Psoas muscle (tissue), 8 donors: ENCODE measurements around the gene PFKFB2. TPM values are rescaled to one million over a fixed set of nuclear protein-coding genes. Genes with fewer than 3 reads are reported as not detected.

Experiments
- ATAC-seq, 4 donors: fragments of 200-7000 bp; cut with Tn5 transposase; one replicate each; pipeline ENCODE4 v1.9.1; 2020; ENCODE audit warnings: moderate library complexity in 3 of 4, mild to moderate bottlenecking in 2 of 4
- DNase-seq, 2 donors: peaks; one replicate each; pipeline ENCODE4 v3.0.0-alpha.2; 2020
- H3K27ac ChIP-seq: fragments of 200-600 bp; one replicate; pipeline ENCODE4 v1.8.0; 2022
- H3K27me3 ChIP-seq, 3 donors: fragments of 200-600 bp in 1 of 3; one replicate each; pipeline versions ENCODE4 v1.6.1 to v1.8.0; 2013 to 2022; ENCODE audit warnings: low read length in 2 of 3, mild to moderate bottlenecking in 2 of 3, moderate library complexity in 1 of 3; ENCODE audit not compliant: insufficient read depth in 3 of 3
- H3K36me3 ChIP-seq, 2 donors: fragments of 200-600 bp in 1 of 2; one replicate each; pipeline versions ENCODE4 v1.6.1 to v1.8.0; 2013 to 2022; ENCODE audit warnings: low read depth in 1 of 2, mild to moderate bottlenecking in 1 of 2, moderate library complexity in 1 of 2; ENCODE audit not compliant: insufficient read depth in 1 of 2
- H3K4me1 ChIP-seq: fragments of 200-600 bp; one replicate; pipeline ENCODE4 v1.8.0; 2022
- H3K4me3 ChIP-seq: fragments of 200-600 bp; one replicate; pipeline ENCODE4 v1.8.0; 2022; ENCODE audit warnings: mild to moderate bottlenecking
- H3K9me3 ChIP-seq: fragments of 200-600 bp; one replicate; pipeline ENCODE4 v1.8.0; 2022
- WGBS, 3 donors: extraction: QIAGEN DNeasy Blood & Tissue Kit; methylation state at CpG; one replicate each; pipeline versions ENCODE4 v1.1.6 to v1.1.7; 2013; 5-methylcytosine and 5-hydroxymethylcytosine counted together
- intact Hi-C, 2 donors: fragments of 100-400 bp; cut with DNase I; formaldehyde crosslinking; loops; one replicate each; pipeline versions ENCODE4 v1.11.0 to v1.14.2; 2022
- polyA plus RNA-seq, 3 donors: library from polyadenylated mRNA; stranded (reverse); fragments of 200-250 nt; gene quantifications; one replicate each; pipeline ENCODE4 v1.2.3, GENCODE V29; 2013
- total RNA-seq, 4 donors: library from RNA; stranded (reverse); fragmentation: NEBNext Ultra II Directional in 2 of 4; extraction: Animal tissue kit (Norgen Biotek cat#: 25700) in 2 of 4; gene quantifications; one replicate each; pipeline versions ENCODE4 v1.2.1 to v1.2.4, GENCODE V29; 2021 to 2023
- TF ChIP-seq, protein P1 (sequence below): fragments of 200-600 bp; IDR thresholded peaks from one replicate; pipeline ENCODE4 v1.8.0; 2022; ENCODE audit warnings: antibody characterized with exemption
- donor health status: healthy with polysubstance abuse.
- donor health status: DM: no; HTN: no; CAD: no; lungs with moderate emphysema.
- donor health status: Bipolar disorder and iron deficiency.
- donor health status: healthy.
- donor health status: DM: yes; HTN: yes; CAD: no.
- donor health status: DM: no; HTN: no; CAD: no.
- donor health status: DM: no; HTN: no; CAD: no.
- donor health status: DM: yes; HTN: yes; CAD: no.

Gene PFKFB2
- total and polyA plus RNA-seq, 7 donors: 3.9 to 149 (median 36.0) TPM

DNA sequence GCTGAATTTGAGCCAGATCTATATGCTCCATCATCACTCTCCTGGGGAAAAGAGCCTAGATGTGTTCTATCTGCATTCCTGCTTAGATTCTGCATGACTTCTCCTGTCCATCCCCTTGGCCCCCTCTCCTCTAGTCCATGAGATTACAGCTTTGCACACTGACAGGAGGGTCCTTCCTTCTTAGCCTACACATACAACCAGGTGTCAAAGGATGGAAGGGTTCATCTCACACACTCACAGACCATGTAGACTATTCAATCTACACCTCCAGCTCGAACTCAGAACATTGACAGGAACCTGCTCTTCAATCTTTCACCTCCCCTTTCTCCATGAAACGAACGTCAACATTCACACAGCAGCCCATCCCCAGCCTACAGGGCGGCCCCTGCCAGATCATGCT lies 34.4 kb upstream of the PFKFB2 start:
- WGBS, 3 donors: 84 to 88% (median 88%) methylated on average over 4 of the region's 4 CpGs
- Histone ChIP-seq H3K27ac (no peak overlapping the region), H3K4me1 (no peaks in the 10 kb centered on the region), H3K36me3 (no peaks in the 10 kb centered on the region), H3K4me3 (no peak overlapping the region), H3K27me3 (peaks cover 0 to 5% (median 0%) of the 10 kb centered on the region in 3 donors), H3K9me3 (no peaks in the 10 kb centered on the region)
- DNase-seq (no peak), ATAC-seq (no peak)
- TF ChIP-seq, protein P1, sequence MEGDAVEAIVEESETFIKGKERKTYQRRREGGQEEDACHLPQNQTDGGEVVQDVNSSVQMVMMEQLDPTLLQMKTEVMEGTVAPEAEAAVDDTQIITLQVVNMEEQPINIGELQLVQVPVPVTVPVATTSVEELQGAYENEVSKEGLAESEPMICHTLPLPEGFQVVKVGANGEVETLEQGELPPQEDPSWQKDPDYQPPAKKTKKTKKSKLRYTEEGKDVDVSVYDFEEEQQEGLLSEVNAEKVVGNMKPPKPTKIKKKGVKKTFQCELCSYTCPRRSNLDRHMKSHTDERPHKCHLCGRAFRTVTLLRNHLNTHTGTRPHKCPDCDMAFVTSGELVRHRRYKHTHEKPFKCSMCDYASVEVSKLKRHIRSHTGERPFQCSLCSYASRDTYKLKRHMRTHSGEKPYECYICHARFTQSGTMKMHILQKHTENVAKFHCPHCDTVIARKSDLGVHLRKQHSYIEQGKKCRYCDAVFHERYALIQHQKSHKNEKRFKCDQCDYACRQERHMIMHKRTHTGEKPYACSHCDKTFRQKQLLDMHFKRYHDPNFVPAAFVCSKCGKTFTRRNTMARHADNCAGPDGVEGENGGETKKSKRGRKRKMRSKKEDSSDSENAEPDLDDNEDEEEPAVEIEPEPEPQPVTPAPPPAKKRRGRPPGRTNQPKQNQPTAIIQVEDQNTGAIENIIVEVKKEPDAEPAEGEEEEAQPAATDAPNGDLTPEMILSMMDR: no peak
- intact Hi-C loops: no loop called here

DNA sequence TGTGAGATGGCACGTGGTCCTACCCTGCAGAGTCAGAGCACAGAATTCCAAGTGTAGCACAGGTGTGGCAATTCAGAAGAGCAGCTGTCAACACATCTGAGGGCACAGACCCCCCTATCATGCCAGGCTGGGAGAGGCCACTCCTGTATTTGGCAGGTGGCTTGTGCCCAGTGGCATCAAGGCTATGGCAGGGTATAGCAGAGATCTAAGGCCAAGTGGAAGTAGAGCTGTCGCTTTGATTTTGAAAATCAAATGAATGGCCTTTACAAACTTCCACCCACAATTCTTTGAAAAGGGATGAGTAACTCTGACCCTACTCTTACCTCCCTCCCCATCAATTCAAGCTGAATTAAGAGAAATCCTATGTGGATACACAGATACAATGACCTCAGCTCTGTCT lies 33.9 kb upstream of the PFKFB2 start:
- Histone ChIP-seq H3K4me3 (no peak overlapping the region), H3K27me3 (peaks cover 0 to under 1% (median 0%) of the 10 kb centered on the region in 3 donors), H3K9me3 (no peaks in the 10 kb centered on the region), H3K27ac (no peak overlapping the region), H3K36me3 (no peaks in the 10 kb centered on the region), H3K4me1 (no peaks in the 10 kb centered on the region)
- ATAC-seq: no peak
- DNase-seq: no peak
- intact Hi-C loops: no loop called here
- WGBS, 3 donors: 78 to 88% (median 81%) methylated on average over 2 of the region's 2 CpGs
- TF ChIP-seq, protein P1: no peak

DNA sequence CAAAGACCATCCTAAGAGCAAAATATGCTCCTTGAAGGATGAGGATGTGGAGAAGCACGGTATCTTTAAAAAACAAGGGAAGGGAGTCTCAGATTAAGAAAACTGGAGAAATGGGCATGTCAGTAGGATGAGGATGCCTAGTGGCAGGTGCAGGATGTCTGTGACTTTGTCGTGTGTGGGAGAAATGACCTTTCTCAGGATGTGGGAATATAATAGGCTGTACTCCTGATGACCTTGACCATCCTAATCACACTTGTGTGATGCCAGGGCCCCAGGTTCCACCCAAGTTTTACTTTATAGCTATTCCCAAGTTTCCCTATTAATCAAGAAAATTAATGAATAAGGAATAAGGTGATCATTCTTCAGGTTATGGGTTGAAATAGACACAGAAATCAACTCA lies 33.4 kb upstream of the PFKFB2 start:
- ATAC-seq (no peak), DNase-seq (no peak)
- no peaks in the 10 kb centered on the region for H3K9me3 ChIP-seq
- TF ChIP-seq, protein P1: no peak
- no peak overlapping the region for H3K27ac ChIP-seq
- H3K4me3 ChIP-seq: no peak overlapping the region
- no peaks in the 10 kb centered on the region for H3K36me3 ChIP-seq
- intact Hi-C loops: no loop called here
- no peaks in the 10 kb centered on the region for H3K27me3 ChIP-seq
- H3K4me1 ChIP-seq: no peaks in the 10 kb centered on the region
- 46 to 49% (median 46%) methylated on average over 2 of the region's 2 CpGs for WGBS, 3 donors

DNA sequence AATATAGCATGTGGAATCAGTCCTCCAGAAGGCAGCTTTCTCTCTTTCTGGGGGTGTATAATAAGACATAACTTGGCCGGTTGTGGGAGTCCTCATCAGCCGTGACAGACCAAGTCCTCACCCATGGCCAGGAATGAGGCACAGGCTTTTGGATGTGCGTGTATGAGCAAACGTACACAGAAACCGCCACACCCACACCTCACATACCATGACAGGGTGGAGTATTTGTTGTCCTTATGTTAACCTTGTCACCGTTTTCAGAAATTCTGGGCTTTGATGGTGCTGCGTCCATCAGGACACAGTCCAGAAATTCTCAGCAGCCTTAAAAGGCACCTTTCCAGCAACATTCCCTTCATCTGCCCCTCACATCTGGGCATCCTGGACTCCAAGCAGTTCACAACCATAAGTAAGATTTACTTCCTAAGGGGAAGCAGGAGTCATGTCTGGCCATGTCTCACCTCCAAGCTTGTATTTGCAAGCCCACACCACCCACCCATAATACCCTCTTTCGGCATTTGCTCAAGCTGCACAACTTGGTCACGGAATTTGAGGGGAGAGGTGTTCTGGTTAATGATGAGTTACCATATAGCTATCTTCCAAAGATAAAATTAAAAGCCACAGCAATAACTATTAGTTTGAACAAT lies 32.9 kb upstream of the PFKFB2 start:
- Histone ChIP-seq H3K9me3 (no peaks in the 10 kb centered on the region), H3K27ac (no peak overlapping the region), H3K36me3 (no peaks in the 10 kb centered on the region), H3K27me3 (no peaks in the 10 kb centered on the region), H3K4me1 (peaks cover 1% of the 10 kb centered on the region), H3K4me3 (no peak overlapping the region)
- no peak for ATAC-seq
- TF ChIP-seq, protein P1: no peak
- no peak for DNase-seq
- intact Hi-C loops: no loop called here
- WGBS, 3 donors: 77 to 80% (median 78%) methylated on average over 9 of the region's 9 CpGs

DNA sequence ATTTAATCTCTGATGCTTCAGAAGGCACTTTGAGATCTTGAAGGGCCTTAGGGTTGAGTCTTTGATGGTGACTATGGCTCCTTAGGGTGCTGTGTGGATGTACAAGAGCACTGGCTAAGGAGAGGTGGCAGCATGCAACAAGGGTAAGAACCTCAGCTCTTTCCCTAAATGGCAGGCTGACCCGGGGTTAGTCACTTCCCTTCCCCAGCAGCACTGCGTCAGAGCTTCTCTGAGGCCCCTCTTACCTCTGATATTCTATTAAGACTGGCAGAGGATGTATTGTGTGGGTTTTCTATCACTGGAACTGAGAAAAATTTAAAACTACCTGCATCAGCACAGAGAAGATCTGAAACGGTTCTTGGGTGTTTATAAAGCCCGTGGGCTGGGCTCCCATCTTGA lies 32.4 kb upstream of the PFKFB2 start:
- no peak overlapping the region for H3K27ac ChIP-seq
- ATAC-seq: no peak
- TF ChIP-seq, protein P1: no peak
- WGBS, 3 donors: 69 to 87% (median 79%) methylated on average over 4 of the region's 4 CpGs
- no peaks in the 10 kb centered on the region for H3K27me3 ChIP-seq
- no peak for DNase-seq
- no peak overlapping the region for H3K4me3 ChIP-seq
- peaks cover 7% of the 10 kb centered on the region for H3K4me1 ChIP-seq
- no peaks in the 10 kb centered on the region for H3K36me3 ChIP-seq
- intact Hi-C loops: no loop called here
- no peaks in the 10 kb centered on the region for H3K9me3 ChIP-seq
